Motor neuron (in vitro differentiated cells): ENCODE measurements around the gene RNF186. TPM values are rescaled to one million over a fixed set of nuclear protein-coding genes. Genes with fewer than 3 reads are reported as not detected.

ENCODE experiments used
- ATAC-seq, 8 experiments: fragments of 200-7000 bp; cut with Tn5 transposase; replicated peaks in 6 of 8; 2 replicates each; pipeline ENCODE4 v1.8.0; 2021; ENCODE audit warnings: mild to moderate bottlenecking in 8 of 8, moderate library complexity in 8 of 8
- H3K27ac ChIP-seq, 2 donors: fragments of 250-450 bp; sonication (Bioruptor Pico); 2 replicates each; pipeline ENCODE4 v1.9.0; 2021; ENCODE audit warnings: antibody characterized with exemption in 2 of 2, mild to moderate bottlenecking in 2 of 2, moderate library complexity in 1 of 2
- H3K4me1 ChIP-seq, 2 donors: fragments of 250-450 bp; sonication (Bioruptor Pico); replicated peaks in 1 of 2; 2 replicates each; pipeline ENCODE4 v1.6.1; 2021; ENCODE audit warnings: antibody characterized with exemption in 2 of 2, mild to moderate bottlenecking in 2 of 2, moderate library complexity in 1 of 2
- H3K4me3 ChIP-seq, 5 donors: fragments of 250-450 bp; sonication (Bioruptor Pico); 2 replicates each; pipeline ENCODE4 v1.9.0; 2021; ENCODE audit warnings: antibody characterized with exemption in 5 of 5, mild to moderate bottlenecking in 5 of 5, moderate library complexity in 4 of 5
- WGBS, 10 experiments: fragments of 450-650 bp; shearing (Covaris generic); methylation state at CpG; one replicate each; pipeline ENCODE4 v1.0.0; 2022; 5-methylcytosine and 5-hydroxymethylcytosine counted together
- in situ Hi-C, 9 experiments: fragments of 400-800 bp; cut with MboI; loops; one replicate each; pipeline ENCODE4 v1.15.0; 2021; ENCODE audit warnings: low sequenced_read_pairs in 9 of 9, low pct_unique_long_range_greater_than_20kb in 2 of 9; ENCODE audit not compliant: unreplicated experiment in 9 of 9
- total RNA-seq, 8 experiments: library from RNA; unstranded; fragments of 300-600 nt; gene quantifications; 2 replicates each; pipeline versions ENCODE4 v1.2.3 to v1.2.4, GENCODE V29; 2022

The RNF186 gene
- total RNA-seq, 8 experiments from 2014 or later, result 0.25 to 0.47 (median 0.31) TPM; not detected in 5

DNA sequence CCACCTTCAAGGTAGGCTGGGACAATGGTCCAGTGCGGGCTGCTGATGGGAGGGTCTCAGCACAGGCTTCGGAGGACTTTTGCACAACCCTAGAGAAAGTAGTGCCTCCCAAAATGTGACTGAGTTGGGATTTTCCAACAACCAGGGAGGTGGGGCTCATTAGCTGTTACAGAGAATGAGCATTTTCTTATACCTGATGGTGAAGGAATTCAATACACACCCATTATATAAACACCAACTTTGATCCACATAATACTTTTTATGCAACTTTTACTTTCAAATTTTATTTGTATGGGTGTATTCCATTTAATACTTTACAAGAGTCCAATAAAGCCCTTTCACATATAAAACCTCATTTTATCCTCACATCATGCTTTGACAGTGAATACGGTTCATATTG is 31.3 kb upstream of the RNF186 start:
- peaks cover 9 to 20% of the 10 kb centered on the region in 2 donors for H3K4me1 ChIP-seq
- in situ Hi-C loops, result no loop called here
- ATAC-seq, result no peak
- H3K27ac ChIP-seq, result no peak overlapping the region
- H3K4me3 ChIP-seq, result no peak overlapping the region
- 80 to 100% (median 94%) methylated on average over 1 to 3 of the region's 3 CpGs; no CpG with 5 or more reads in 1 of the 10 experiments for WGBS, 10 experiments

DNA sequence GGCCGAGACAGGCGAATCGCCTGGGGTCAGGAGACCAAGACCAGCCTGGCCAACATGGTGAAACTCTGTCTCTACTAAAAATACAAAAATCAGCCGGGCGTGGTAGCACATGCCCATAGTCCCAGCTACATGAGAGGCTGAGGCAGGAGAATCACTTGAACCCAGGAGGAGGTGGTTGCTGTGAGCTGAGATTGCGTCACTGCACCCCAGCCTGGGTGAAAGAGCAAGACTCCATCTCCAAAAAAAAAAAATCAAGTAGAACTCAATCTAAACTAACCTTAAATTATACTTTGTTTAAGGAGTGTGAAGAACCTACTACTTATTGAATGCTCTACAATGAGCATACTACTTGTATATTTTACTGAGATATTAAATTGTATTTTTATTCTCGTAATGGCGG is 30.5 kb upstream of the RNF186 start:
- in situ Hi-C loops, result no loop called here
- 10 to 100% (median 89%) methylated on average over 1 to 8 of the region's 8 CpGs; no CpG with 5 or more reads in 1 of the 10 experiments for WGBS, 10 experiments
- ATAC-seq, result no peak
- Histone ChIP-seq H3K4me1 (peaks cover 9 to 20% of the 10 kb centered on the region in 2 donors), H3K4me3 (no peak overlapping the region), H3K27ac (no peak overlapping the region)

DNA sequence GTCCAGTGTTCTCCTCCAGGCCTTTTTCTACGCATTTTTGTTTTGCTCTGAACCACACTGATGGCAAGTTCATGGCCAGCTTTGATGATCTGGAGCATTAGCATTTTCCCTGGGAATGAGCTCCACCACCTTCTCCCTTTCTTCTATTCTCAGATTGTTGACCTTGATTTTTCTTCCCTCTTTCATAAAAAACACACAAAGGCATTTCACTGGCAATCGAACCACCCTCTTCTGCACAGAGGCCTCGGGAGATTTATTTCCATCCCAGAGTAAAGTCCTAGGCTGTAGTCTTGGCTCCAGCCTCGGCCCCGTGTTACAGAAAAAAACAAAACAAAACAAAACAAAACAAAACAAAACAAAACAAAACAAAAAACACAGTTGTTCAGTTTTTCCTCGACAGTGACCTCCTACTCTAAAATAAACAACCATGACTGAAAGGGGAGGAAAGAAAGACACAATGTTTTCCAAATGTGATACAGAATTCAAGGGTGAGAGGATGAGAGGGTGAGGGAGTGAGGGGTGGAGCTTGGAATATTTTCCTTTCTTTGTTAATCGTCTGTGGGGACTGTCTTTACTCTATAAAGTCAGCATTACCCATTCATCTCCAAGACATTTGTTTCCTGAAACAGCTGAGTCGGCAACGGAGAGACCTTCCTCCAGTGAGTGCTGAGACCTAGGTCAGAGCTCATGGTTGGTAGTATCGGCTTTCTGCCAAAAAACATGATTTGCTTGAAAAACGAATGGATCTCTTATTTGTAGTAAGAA is 29.8 kb upstream of the RNF186 start:
- WGBS, 10 experiments, result 10 to 51% (median 26%) methylated on average over 4 to 10 of the region's 11 CpGs
- peak overlapping the region in 1 of 2 donors; percentile 17 for H3K27ac ChIP-seq
- peak in 6 of 8 experiments; percentile 73 to 94 (median 92) for ATAC-seq
- no peak overlapping the region for H3K4me3 ChIP-seq
- H3K4me1 ChIP-seq, result peaks cover 9 to 20% of the 10 kb centered on the region in 2 donors
- in situ Hi-C loops, result no loop called here

DNA sequence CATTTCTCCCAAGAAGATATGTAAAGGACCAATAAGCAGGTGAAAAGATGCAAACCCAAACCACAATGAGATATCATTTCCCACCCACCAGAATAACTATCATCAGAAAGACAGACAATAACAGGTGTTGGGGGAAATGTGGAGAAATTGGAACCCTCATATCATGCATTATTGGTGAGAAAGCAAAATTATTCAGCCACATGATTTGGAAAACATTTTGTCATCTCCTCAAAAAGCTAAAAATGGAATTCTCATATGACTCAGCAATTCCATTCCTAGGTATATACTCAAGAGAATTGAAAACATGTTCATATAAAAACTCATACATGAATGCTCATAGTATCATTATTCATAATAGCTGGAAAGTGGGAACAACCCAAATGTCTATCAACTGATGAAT is 25.1 kb upstream of the RNF186 start:
- no peak for ATAC-seq
- in situ Hi-C loops, result no loop called here
- Histone ChIP-seq H3K27ac (no peak overlapping the region), H3K4me3 (no peak overlapping the region), H3K4me1 (peaks cover 5 to 13% of the 10 kb centered on the region in 2 donors)

DNA sequence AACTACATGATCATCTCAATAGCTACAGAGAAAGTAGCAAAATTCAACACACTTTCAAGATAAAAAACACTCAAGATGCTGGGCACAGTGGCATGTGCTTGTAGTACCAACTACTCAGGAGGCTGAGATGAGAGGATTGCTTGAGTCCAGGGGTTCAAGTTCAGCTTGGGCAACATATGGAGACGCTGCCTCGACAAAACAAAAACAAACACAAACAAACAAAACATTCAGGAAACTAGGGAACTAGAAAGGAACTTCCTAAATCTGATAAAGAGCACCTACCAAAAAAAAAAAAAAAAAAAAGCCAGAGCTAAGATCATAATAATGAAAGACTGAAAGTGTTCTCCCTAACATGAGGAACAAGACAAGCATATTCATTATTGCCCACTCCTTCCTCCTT is 22.8 kb upstream of the RNF186 start:
- Histone ChIP-seq H3K4me1 (no peaks in the 10 kb centered on the region), H3K4me3 (no peak overlapping the region), H3K27ac (no peak overlapping the region)
- in situ Hi-C loops, result no loop called here
- ATAC-seq, result no peak
- 53 to 100% (median 82%) methylated on average over 2 of the region's 2 CpGs; no CpG with 5 or more reads in 4 of the 10 experiments for WGBS, 10 experiments

DNA sequence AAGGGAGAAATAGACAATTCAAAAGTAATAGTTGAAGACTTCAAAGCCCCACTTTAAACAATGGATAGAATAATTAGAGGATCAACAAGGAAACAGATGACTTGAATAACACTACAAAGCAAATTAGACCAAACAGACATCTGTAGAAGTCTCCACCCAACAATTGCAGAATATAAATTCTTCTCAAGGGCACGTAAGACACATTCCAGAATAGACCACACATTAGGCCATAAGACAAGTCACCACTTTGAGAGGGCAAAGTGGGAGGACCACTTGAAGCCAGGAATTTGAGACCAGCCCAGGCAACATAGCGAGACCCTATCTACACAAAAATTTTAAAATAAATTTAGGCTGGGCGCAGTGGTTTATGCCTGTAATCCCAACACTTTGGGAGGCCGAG is 20.5 kb upstream of the RNF186 start:
- H3K27ac ChIP-seq, result no peak overlapping the region
- peak in 2 of 8 experiments; percentile 48 to 92 for ATAC-seq
- H3K4me1 ChIP-seq, result no peaks in the 10 kb centered on the region
- in situ Hi-C loops, result no loop called here
- 30 to 96% (median 86%) methylated on average over 1 to 4 of the region's 4 CpGs; no CpG with 5 or more reads in 2 of the 10 experiments for WGBS, 10 experiments
- no peak overlapping the region for H3K4me3 ChIP-seq

DNA sequence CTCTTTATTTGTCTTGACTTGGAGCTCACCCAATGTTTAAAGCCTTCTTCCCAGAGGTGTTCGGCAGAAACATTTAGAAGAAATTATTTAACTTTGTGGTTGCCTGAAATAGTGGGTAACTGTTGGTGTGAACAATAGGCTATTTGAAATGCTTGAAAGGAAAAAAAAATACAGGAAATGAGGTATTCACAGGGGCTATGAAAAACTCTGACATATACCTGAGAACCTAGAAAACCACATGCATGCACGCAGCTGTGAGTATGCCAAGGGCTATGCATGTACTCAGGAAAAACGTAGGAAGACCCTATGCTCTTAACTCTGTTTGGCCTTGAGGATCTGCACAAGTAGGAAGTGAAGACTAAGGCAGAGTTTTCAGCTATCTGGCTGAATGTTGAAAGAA is 16.4 kb upstream of the RNF186 start:
- 17 to 87% (median 60%) methylated on average over 1 to 3 of the region's 3 CpGs; no CpG with 5 or more reads in 1 of the 10 experiments for WGBS, 10 experiments
- Histone ChIP-seq H3K27ac (no peak overlapping the region), H3K4me3 (no peak overlapping the region), H3K4me1 (no peaks in the 10 kb centered on the region)
- no peak for ATAC-seq
- in situ Hi-C loops, result no loop called here

DNA sequence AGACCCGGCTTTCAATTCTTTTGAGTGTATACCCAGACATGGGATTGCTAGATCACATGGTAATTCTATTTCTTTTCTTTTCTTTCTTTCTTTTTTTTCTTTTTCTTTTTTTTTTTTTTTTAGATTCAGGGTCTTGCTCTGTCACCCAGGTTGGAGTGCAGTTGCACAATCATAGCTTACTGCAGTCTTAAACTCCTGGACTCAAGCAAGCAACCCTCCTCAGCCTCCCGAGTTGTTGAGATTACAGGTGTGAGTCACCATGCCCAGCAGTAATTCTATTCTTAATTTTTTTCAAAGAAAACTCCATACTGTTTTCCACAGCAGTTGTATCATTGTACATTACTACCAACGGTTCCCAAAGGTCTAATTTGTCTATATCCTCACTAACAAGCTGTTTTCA is 13.5 kb upstream of the RNF186 start:
- ATAC-seq, result peak in 2 of 8 experiments; percentile 31 to 42
- H3K27ac ChIP-seq, result no peak overlapping the region
- no peaks in the 10 kb centered on the region for H3K4me1 ChIP-seq
- in situ Hi-C loops, result no loop called here
- no peak overlapping the region for H3K4me3 ChIP-seq
- WGBS, 10 experiments, result 5 to 100% (median 66%) methylated on average over 2 to 3 of the region's 3 CpGs

DNA sequence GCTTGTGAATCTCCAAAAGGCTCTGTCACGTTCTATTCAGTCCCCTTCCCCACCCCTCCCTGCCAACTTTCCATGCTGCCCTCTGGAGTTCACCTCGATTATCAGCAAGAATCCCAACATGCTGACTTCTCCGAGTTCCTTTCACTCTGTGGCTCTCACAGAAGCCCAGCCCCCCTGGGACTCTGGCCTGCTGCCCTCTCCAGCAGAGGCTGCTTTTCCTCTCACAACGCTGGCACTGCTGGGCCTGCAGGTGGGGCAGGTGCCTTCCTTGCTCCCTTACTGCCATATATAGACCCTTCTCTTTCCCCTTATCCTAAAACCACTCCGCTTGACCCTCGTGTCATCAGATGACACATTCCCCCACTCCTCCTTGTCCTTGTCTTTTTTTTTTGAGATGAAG is 10.2 kb upstream of the RNF186 start:
- ATAC-seq, result no peak
- no peak overlapping the region for H3K27ac ChIP-seq
- H3K4me1 ChIP-seq, result no peaks in the 10 kb centered on the region
- no peak overlapping the region for H3K4me3 ChIP-seq
- WGBS, 10 experiments, result 6 to 86% (median 51%) methylated on average over 1 to 6 of the region's 6 CpGs; no CpG with 5 or more reads in 1 of the 10 experiments
- in situ Hi-C loops, result no loop called here

DNA sequence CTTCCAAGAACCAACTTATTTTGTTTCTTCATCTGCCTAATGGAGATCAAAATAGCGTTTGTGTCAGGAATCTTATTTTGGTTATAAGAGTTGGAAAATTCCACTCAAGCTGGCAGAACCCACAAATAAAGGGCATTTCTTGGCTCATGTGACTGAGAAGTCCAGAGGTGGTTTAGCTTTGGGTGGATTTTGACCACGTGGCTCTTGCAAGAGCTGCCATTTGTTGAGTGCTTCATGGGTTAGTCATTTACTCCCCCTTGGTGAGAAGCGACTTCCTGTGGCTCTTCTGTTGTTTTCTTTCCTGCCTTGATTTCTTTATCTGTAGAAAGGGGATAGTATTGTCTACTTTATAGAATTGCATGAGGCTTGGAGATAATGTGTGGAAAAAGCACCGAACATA is 9.5 kb upstream of the RNF186 start:
- ATAC-seq, result no peak
- Histone ChIP-seq H3K4me1 (no peaks in the 10 kb centered on the region), H3K27ac (no peak overlapping the region), H3K4me3 (no peak overlapping the region)
- 0 to 100% (median 65%) methylated on average over 1 to 4 of the region's 4 CpGs; no CpG with 5 or more reads in 1 of the 10 experiments for WGBS, 10 experiments
- in situ Hi-C loops, result no loop called here

DNA sequence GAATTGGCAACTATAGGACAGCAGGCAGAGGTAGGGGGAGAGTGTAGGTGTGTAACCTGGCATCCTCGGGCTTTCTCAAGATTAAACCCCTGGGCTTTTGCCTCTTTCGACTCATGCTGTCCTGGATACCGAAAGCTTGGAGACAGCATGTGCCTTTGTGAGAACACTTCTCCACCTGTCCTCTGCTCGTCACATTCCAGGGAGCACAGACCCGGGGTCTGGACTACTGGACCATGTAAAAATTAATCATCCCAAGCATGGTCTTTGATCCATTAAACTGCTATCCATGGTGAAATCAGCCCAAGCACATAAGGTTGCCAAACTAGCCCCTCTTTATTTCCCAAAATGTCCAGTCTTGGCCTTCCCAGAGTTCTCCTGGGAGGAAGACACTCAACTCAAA is 9.0 kb upstream of the RNF186 start:
- no peak for ATAC-seq
- in situ Hi-C loops, result no loop called here
- WGBS, 10 experiments, result 40 to 96% (median 79%) methylated on average over 2 to 5 of the region's 5 CpGs
- Histone ChIP-seq H3K4me1 (no peaks in the 10 kb centered on the region), H3K4me3 (no peak overlapping the region), H3K27ac (no peak overlapping the region)

DNA sequence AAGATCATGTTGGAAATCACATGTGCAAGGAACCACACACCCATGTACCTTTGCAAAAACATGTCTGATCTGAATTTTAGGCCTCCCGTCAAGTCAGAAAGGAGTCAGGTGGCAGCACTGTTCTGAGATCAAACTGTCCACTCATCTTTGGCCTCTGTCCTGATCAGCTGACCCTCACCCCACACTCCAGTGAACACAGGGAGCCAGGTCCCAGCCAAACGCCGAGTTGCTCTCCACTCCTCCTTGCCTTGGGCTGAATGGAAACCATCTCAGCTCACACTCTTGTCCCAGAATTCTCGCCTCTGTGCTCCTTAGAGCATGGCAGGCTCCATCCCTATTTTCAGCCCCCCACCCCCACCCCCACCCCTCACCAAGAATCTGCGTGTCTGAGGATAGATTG is 4.6 kb upstream of the RNF186 start:
- no peak overlapping the region for H3K4me3 ChIP-seq
- no peaks in the 10 kb centered on the region for H3K4me1 ChIP-seq
- 0 to 100% (median 76%) methylated on average over 1 to 4 of the region's 5 CpGs; no CpG with 5 or more reads in 4 of the 10 experiments for WGBS, 10 experiments
- no peak overlapping the region for H3K27ac ChIP-seq
- in situ Hi-C loops, result no loop called here
- no peak for ATAC-seq

DNA sequence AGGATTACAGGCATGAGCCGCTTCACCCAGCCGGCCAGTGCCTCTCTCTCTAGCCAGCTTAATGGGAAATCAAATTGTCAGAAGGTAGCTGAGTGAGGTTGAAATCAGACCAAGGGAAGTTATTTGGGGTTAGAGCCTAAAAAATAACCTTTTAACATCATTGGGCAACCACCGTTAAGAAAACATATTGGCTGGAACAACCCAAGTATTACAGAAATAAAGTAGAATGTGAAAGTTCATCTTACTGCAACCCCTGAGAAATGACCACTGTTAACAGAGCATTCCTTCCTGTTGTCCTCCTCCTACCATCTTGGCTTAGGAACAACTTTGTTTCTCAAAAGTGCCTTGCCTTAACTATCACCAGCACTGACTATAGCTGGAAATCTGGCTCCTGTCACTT is 3.2 kb upstream of the RNF186 start:
- in situ Hi-C loops, result no loop called here
- no peak for ATAC-seq
- 76 to 100% (median 100%) methylated on average over 1 to 3 of the region's 3 CpGs; no CpG with 5 or more reads in 3 of the 10 experiments for WGBS, 10 experiments

DNA sequence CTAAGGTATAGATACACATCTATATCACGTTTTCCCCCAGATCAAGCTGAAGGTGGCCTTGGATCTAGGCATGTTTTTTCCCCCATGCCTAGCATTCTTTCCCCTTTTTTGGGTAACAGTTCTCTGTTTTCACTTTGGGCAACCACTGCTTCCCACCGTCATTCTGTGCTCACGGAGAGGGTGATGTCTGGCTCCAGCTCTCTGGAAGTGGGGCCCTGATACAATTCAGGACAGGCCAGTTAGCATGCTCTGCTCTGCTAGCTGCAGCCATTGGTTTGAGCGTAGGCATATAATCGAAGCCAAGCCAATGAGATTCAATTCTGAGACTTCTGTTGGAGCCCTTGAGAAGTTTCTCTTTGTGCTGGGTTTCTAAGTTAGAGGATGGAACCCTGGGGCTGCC is 2.1 kb upstream of the RNF186 start:
- Histone ChIP-seq H3K27ac (no peak overlapping the region), H3K4me3 (no peak overlapping the region), H3K4me1 (no peaks in the 10 kb centered on the region)
- WGBS, 10 experiments, result 33 to 77% (median 62%) methylated on average over 1 to 5 of the region's 5 CpGs
- no peak for ATAC-seq
- in situ Hi-C loops, result no loop called here

More for the DNA sequence above, 3.2 kb upstream of the RNF186 start:
- H3K4me1 ChIP-seq, result no peaks in the 10 kb centered on the region
- no peak overlapping the region for H3K27ac ChIP-seq
- H3K4me3 ChIP-seq, result no peak overlapping the region
